Right lobe of liver (tissue), 4 donors: ENCODE results near the gene MKKS.

ENCODE experiments used
- CTCF ChIP-seq, 4 donors: fragments of 200-600 bp in 3 of 4; fragments of 450-650 bp in 1 of 4; IDR thresholded peaks; one replicate each; pipeline versions ENCODE4 v1.5.1 to v1.8.0; 2016 to 2022; ENCODE audit warnings: antibody characterized with exemption in 4 of 4, mild to moderate bottlenecking in 2 of 4
- POLR2A ChIP-seq: fragments of 450-650 bp; IDR thresholded peaks from one replicate; pipeline ENCODE4 v1.6.1; 2017; ENCODE audit warnings: antibody characterized with exemption, mild to moderate bottlenecking
- donor health status: DM: no; HTN: no; CAD: no.
- donor health status: DM: no; HTN: no; CAD: no.
- donor health status: DM: no; HTN: yes; CAD: no.

GRCh38 chr20:10367693-10367942 lies 66.4 kb downstream of the MKKS start:
- no peak for TF ChIP-seq CTCF (IDR thresholded peaks at IDR 0.05)
- no peak for TF ChIP-seq POLR2A
